SU-DHL-6 (cell line): Measurements from ENCODE around the gene INPP5A.

Experiments used
- CTCF ChIP-seq: fragments of 200-600 bp; sonication (generic); IDR thresholded peaks from one replicate; pipeline ENCODE4 v1.5.1; 2017; ENCODE audit warnings: antibody characterized with exemption, mild to moderate bottlenecking, low read length, moderate library complexity; ENCODE audit not compliant: insufficient read depth, poor library complexity, severe bottlenecking
- EZH2phosphoT487 ChIP-seq: fragments of 200-600 bp; sonication (generic), shearing (Covaris generic); conservative IDR thresholded peaks from 2 replicates; pipeline ENCODE4 v1.6.1; 2018; ENCODE audit warnings: mild to moderate bottlenecking, antibody characterized with exemption, low read length, moderate library complexity, mixed read lengths

GRCh38 chr10:132595021-132595420 is 57.4 kb downstream of the INPP5A start:
- TF ChIP-seq CTCF, result no peak
- TF ChIP-seq EZH2phosphoT487, result no peak
